AG04450 (cell line): ENCODE measurements around the gene CRELD2. TPM values are rescaled to one million over a fixed set of nuclear protein-coding genes. Genes with fewer than 3 reads are reported as not detected.

Source experiments
- CTCF ChIA-PET: fragments of 300-600, 350-600 bp; formaldehyde crosslinking; extraction: SDS; loops from one replicate; lab custom pipeline; 2022; ENCODE audit warnings: antibody characterized with exemption, inconsistent platforms; lab: Charles Lee
- POLR2A ChIA-PET: fragments of 350-600 bp; formaldehyde crosslinking; extraction: SDS; loops from one replicate; lab custom pipeline; 2021; ENCODE audit warnings: antibody characterized with exemption, inconsistent platforms; lab: Yijun Ruan, JAX
- DNase-seq: peaks from one replicate; pipeline ENCODE4 v3.0.0-alpha.2; 2011; ENCODE audit warnings: low read depth, low spot score
- H3K27ac ChIP-seq: one replicate; pipeline ENCODE4 v1.5.1; 2012; ENCODE audit warnings: low read depth, low read length, control low read depth
- H3K27me3 ChIP-seq: one replicate; pipeline ENCODE4 v1.6.0; 2012; ENCODE audit warnings: low read length; ENCODE audit not compliant: control insufficient read depth, insufficient read depth
- H3K4me3 ChIP-seq: 2 replicates; pipeline ENCODE4 v1.5.1; 2011; ENCODE audit warnings: mild to moderate bottlenecking, low read depth, low read length, control low read depth
- H3K9me3 ChIP-seq: 2 replicates; pipeline ENCODE4 v1.5.1; 2012; ENCODE audit warnings: low read length; ENCODE audit not compliant: control insufficient read depth, insufficient read depth
- polyA plus RNA-seq: library from polyadenylated mRNA; depleted of rRNA; stranded (reverse); fragments of >200 nt; gene quantifications from 2 replicates; pipeline ENCODE4 v1.2.3, GENCODE V29; 2011
- TF ChIP-seq, protein P1 (sequence below): IDR thresholded peaks from 2 replicates; pipeline ENCODE4 v1.5.1; 2011; ENCODE audit warnings: low read depth, low read length, control low read depth, inconsistent platforms

Gene CRELD2
- polyA plus RNA-seq, 1 experiment, result 31.6 TPM

DNA sequence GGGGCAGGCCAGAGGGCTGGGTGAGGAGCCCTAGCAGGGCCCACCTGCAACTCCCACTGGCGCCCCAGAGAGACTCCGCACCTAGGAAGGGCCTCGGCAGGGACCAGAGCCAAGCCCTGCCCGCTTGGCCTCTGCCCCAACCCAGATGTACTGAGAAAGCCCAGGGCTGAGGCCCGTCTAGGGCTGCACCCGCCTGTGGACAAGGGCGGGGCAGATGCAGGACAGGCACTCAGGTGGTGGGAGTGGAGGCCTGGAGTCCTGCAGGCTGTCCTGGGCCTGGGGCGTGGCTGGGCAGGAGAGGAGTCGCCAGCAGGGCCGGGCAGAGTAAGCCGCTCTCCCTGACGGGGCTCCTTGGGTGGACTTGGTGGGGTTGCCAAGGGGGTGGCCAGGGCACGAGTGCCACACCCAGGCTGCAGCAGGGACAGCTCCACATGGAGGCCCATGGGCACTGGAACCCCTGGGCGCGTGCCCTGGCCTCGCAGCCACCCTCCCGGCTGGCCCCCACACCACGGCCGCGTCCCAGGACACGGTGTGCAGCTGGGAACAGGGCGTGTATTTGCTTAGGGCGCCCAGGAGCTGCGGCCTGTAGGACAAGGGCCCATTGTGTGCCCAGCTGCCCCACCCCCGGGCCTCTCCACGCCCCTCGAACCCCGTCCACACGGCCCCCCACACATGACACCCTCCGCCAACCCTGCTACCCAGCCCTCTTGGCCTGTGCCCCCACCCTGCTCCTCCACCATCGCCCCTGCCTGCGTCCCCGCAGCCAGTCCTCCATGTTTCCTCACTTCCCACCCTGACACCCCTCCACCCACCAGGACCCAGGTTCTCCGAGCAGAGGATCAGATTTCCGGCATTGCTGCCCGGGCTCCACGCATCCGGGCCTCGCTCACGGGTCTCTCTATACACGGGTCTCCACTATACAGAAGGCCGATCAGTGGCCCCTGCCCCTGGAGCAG is 30.8 kb downstream of the CRELD2 start:
- POLR2A ChIA-PET, result no interaction called here
- Histone ChIP-seq H3K27ac (no peak overlapping the region), H3K4me3 (no peak overlapping the region), H3K27me3 (no peaks in the 10 kb centered on the region), H3K9me3 (no peaks in the 10 kb centered on the region; the same call in 1 of the 2 replicates)
- TF ChIP-seq, protein P1, sequence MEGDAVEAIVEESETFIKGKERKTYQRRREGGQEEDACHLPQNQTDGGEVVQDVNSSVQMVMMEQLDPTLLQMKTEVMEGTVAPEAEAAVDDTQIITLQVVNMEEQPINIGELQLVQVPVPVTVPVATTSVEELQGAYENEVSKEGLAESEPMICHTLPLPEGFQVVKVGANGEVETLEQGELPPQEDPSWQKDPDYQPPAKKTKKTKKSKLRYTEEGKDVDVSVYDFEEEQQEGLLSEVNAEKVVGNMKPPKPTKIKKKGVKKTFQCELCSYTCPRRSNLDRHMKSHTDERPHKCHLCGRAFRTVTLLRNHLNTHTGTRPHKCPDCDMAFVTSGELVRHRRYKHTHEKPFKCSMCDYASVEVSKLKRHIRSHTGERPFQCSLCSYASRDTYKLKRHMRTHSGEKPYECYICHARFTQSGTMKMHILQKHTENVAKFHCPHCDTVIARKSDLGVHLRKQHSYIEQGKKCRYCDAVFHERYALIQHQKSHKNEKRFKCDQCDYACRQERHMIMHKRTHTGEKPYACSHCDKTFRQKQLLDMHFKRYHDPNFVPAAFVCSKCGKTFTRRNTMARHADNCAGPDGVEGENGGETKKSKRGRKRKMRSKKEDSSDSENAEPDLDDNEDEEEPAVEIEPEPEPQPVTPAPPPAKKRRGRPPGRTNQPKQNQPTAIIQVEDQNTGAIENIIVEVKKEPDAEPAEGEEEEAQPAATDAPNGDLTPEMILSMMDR, result no peak
- CTCF ChIA-PET, result no interaction called here
- DNase-seq, result no peak

DNA sequence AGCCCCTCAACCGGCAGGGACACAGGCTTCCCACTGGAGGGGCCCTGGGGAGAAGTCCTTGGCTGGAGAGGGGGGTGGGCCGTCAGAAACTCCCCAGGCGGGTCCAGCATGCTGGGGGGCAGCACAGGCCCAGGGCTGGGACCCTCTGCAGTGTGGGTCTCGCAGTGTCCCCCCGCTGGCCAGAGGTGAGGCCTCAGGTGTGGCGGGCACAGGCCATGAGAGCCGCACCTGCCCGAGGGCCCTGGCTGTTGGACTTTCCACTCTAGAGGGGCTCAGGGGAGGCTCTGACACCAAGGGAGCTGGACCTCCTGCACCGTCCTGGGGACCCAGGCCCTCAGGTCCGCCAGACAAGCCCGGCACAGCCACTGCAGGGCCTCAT is 31.5 kb downstream of the CRELD2 start:
- POLR2A ChIA-PET, result no interaction called here
- no peak for DNase-seq
- CTCF ChIA-PET, result no interaction called here
- TF ChIP-seq, protein P1, result no peak
- Histone ChIP-seq H3K4me3 (no peak overlapping the region), H3K27me3 (no peaks in the 10 kb centered on the region), H3K9me3 (no peaks in the 10 kb centered on the region; the same call in 1 of the 2 replicates), H3K27ac (no peak overlapping the region)

GRCh38 chr22:49950396-49950994 is 32.1 kb downstream of the CRELD2 start:
- no peaks in the 10 kb centered on the region; the same call in 1 of the 2 replicates for H3K9me3 ChIP-seq
- ChIA-PET CTCF (no interaction called here), POLR2A (no interaction called here)
- TF ChIP-seq, protein P1, result no peak
- H3K27me3 ChIP-seq, result no peaks in the 10 kb centered on the region
- no peak overlapping the region for H3K27ac ChIP-seq
- DNase-seq, result no peak
- no peak overlapping the region for H3K4me3 ChIP-seq

GRCh38 chr22:49951000-49951677 is 32.7 kb downstream of the CRELD2 start:
- Histone ChIP-seq H3K27ac (no peak overlapping the region), H3K4me3 (no peak overlapping the region), H3K27me3 (no peaks in the 10 kb centered on the region), H3K9me3 (no peaks in the 10 kb centered on the region; the same call in 1 of the 2 replicates)
- ChIA-PET CTCF (interaction anchor here (1.4 to 1.8 kb wide), 2 partner anchors 21 to 79 kb away, joined by 4 to 6 read pairs; no protein-coding TSS in a partner anchor), POLR2A (interaction anchor here (0.6 to 1.9 kb wide), 3 partner anchors 10 to 256 kb away, joined by 3 to 18 read pairs (median 14); partner anchors contain the start of gene PIM3)
- TF ChIP-seq, protein P1, result no peak
- DNase-seq, result no peak
